Measurements from ENCODE around the gene TEAD4. TPM values are rescaled to one million over a fixed set of nuclear protein-coding genes. Genes with fewer than 3 reads are reported as not detected.

TEAD4 gene
- total RNA-seq, 1 donor, result 15.2 TPM

DNA sequence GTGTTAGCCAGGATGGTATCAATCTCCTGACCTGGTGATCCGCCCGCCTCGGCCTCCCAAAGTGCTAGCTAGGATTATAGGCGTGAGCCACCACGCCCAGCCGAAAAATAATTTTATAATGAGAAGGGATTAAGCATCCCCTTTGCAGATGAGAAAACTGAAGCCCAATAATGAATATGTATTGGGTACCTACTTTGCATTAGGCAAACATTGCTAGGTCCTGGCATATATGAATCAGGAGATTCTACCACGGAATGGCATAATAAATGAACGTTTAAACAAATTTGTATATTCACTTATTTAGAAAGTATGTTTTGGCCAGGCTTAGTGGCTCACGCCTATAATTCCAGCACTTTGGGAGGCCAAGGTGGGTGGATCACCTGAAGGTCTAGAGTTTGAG, 36.1 kb upstream of the TEAD4 start:
- H3K9me3 ChIP-seq (ENCODE audit: low read depth, low read length), result no peaks in the 10 kb centered on the region
- peak; percentile 47 for DNase-seq (ENCODE audit: insufficient read length, low spot score, missing footprints)
- peaks cover 14% of the 10 kb centered on the region for H3K79me2 ChIP-seq (ENCODE audit: insufficient read depth, low read length)
- H4K20me1 ChIP-seq (ENCODE audit: insufficient read depth, low read length), result peaks cover 2% of the 10 kb centered on the region
- peaks cover 33% of the 10 kb centered on the region for H3K36me3 ChIP-seq (ENCODE audit: insufficient read depth, low read length)
- H3K4me3 ChIP-seq (ENCODE audit: insufficient read depth, low read length), result no peak overlapping the region
- H3K4me2 ChIP-seq (ENCODE audit: insufficient read depth, low read length), result no peak overlapping the region
- no peak overlapping the region for H3K27ac ChIP-seq (ENCODE audit: low read depth, low read length)
- H3K27me3 ChIP-seq (ENCODE audit: insufficient read depth, low read length), result no peaks in the 10 kb centered on the region
- peaks cover 11% of the 10 kb centered on the region for H3K4me1 ChIP-seq (ENCODE audit: insufficient read depth, low read length)
- no peak overlapping the region for H2AFZ ChIP-seq (ENCODE audit: low read length)
- TF ChIP-seq, protein P1, sequence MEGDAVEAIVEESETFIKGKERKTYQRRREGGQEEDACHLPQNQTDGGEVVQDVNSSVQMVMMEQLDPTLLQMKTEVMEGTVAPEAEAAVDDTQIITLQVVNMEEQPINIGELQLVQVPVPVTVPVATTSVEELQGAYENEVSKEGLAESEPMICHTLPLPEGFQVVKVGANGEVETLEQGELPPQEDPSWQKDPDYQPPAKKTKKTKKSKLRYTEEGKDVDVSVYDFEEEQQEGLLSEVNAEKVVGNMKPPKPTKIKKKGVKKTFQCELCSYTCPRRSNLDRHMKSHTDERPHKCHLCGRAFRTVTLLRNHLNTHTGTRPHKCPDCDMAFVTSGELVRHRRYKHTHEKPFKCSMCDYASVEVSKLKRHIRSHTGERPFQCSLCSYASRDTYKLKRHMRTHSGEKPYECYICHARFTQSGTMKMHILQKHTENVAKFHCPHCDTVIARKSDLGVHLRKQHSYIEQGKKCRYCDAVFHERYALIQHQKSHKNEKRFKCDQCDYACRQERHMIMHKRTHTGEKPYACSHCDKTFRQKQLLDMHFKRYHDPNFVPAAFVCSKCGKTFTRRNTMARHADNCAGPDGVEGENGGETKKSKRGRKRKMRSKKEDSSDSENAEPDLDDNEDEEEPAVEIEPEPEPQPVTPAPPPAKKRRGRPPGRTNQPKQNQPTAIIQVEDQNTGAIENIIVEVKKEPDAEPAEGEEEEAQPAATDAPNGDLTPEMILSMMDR (IDR thresholded peaks at IDR 0.05; ENCODE audit: extremely low read depth, low read depth, low read length), result no peak

DNA sequence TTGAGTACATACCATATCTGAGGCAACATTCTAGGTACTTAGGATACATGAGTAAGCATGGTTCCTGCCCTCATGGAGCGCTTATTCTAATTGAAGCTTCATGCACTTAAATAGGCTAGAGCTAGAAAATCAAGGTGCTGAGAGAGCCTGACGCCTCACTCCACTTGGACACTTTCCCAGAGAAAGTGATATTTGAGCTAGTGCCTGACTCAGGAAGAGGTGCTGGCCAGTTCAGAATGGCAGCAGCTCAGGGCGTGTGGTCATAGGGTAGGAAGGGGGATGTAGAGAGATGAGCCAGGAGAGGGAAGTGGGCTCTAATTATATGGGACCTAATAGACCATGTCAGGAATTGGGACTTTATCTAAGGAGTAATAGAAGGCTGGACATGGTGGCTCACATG, 35.2 kb upstream of the TEAD4 start:
- peak; percentile 77 for DNase-seq (ENCODE audit: insufficient read length, low spot score, missing footprints)
- Histone ChIP-seq H3K4me1 (ENCODE audit: insufficient read depth, low read length) (peaks cover 11% of the 10 kb centered on the region), H3K4me3 (ENCODE audit: insufficient read depth, low read length) (no peak overlapping the region)

DNA sequence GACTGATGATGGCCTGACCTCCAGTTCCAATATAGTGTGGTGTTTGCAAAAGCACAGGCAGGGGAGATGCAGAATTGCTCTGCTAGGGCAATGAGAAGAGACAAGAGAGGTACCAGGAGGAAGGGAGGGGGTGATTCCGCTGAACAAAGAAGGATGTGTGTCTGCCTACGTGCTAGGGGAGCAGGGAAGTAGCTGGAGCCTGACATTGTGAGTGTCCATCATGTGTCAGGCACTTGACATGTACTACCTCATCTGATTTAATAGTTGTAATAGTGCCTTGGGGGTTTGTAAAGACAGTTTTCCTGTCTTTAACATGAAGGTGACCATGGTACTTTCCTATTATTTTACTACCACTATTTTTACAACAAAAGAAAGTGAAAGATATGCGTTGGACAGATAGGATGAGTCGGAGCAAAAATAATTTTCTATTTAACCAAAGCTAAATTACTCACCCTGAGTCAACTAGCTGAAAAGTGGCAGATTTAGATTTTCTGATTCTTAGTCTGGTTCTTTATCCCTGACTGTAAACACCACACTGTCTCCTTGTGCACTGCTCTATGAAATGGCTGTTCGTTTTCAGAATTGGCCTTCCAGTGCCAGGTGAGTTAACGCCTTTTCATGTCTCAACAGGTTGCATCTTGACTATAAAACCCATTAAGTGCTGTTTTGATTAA, 33.7 kb upstream of the TEAD4 start:
- Histone ChIP-seq H3K79me2 (ENCODE audit: insufficient read depth, low read length) (peaks cover 7% of the 10 kb centered on the region), H3K27ac (ENCODE audit: low read depth, low read length) (peak overlapping the region; percentile 36), H3K9me3 (ENCODE audit: low read depth, low read length) (no peaks in the 10 kb centered on the region), H2AFZ (ENCODE audit: low read length) (no peak overlapping the region), H3K36me3 (ENCODE audit: insufficient read depth, low read length) (peaks cover 37% of the 10 kb centered on the region), H3K4me3 (ENCODE audit: insufficient read depth, low read length) (no peak overlapping the region), H4K20me1 (ENCODE audit: insufficient read depth, low read length) (peaks cover 2% of the 10 kb centered on the region), H3K4me2 (ENCODE audit: insufficient read depth, low read length) (peak overlapping the region; percentile 68), H3K4me1 (ENCODE audit: insufficient read depth, low read length) (peaks cover 11% of the 10 kb centered on the region), H3K27me3 (ENCODE audit: insufficient read depth, low read length) (no peaks in the 10 kb centered on the region)
- TF ChIP-seq, protein P1 (IDR thresholded peaks at IDR 0.05; ENCODE audit: extremely low read depth, low read depth, low read length), result no peak
- DNase-seq (ENCODE audit: insufficient read length, low spot score, missing footprints), result peak; percentile 47

More for the DNA sequence above, 35.2 kb upstream of the TEAD4 start:
- no peak overlapping the region for H2AFZ ChIP-seq (ENCODE audit: low read length)
- H4K20me1 ChIP-seq (ENCODE audit: insufficient read depth, low read length), result peaks cover 2% of the 10 kb centered on the region
- no peaks in the 10 kb centered on the region for H3K27me3 ChIP-seq (ENCODE audit: insufficient read depth, low read length)
- H3K27ac ChIP-seq (ENCODE audit: low read depth, low read length), result no peak overlapping the region
- TF ChIP-seq, protein P1 (IDR thresholded peaks at IDR 0.05; ENCODE audit: extremely low read depth, low read depth, low read length), result no peak
- peaks cover 10% of the 10 kb centered on the region for H3K79me2 ChIP-seq (ENCODE audit: insufficient read depth, low read length)
- no peaks in the 10 kb centered on the region for H3K9me3 ChIP-seq (ENCODE audit: low read depth, low read length)
- no peak overlapping the region for H3K4me2 ChIP-seq (ENCODE audit: insufficient read depth, low read length)
- H3K36me3 ChIP-seq (ENCODE audit: insufficient read depth, low read length), result peaks cover 33% of the 10 kb centered on the region

DNA sequence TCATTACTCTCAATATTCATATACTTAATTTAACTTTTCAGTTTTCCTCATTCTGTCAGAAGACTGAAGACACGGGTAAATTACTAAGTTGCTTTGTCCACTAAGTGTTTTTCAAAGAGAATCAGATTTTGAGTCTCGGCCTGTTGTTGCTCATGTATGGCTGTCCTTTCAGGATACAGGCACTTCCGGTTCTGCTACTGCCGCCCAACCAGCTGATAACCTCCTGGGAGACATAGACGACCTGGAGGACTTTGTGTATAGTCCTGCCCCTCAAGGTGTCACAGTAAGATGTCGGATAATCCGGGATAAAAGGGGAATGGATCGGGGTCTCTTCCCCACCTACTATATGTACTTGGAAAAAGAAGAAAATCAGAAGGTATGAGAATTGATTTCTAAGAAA, 28.3 kb upstream of the TEAD4 start:
- H3K4me1 ChIP-seq (ENCODE audit: insufficient read depth, low read length), result peaks cover 3% of the 10 kb centered on the region
- peaks cover 61% of the 10 kb centered on the region for H3K36me3 ChIP-seq (ENCODE audit: insufficient read depth, low read length)
- TF ChIP-seq, protein P1 (IDR thresholded peaks at IDR 0.05; ENCODE audit: extremely low read depth, low read depth, low read length), result no peak
- H2AFZ ChIP-seq (ENCODE audit: low read length), result no peak overlapping the region
- no peaks in the 10 kb centered on the region for H3K27me3 ChIP-seq (ENCODE audit: insufficient read depth, low read length)
- H3K4me2 ChIP-seq (ENCODE audit: insufficient read depth, low read length), result no peak overlapping the region
- peaks cover 3% of the 10 kb centered on the region for H3K79me2 ChIP-seq (ENCODE audit: insufficient read depth, low read length)
- no peak overlapping the region for H3K27ac ChIP-seq (ENCODE audit: low read depth, low read length)
- no peak overlapping the region for H3K4me3 ChIP-seq (ENCODE audit: insufficient read depth, low read length)
- no peaks in the 10 kb centered on the region for H4K20me1 ChIP-seq (ENCODE audit: insufficient read depth, low read length)
- no peaks in the 10 kb centered on the region for H3K9me3 ChIP-seq (ENCODE audit: low read depth, low read length)
- no peak for DNase-seq (ENCODE audit: insufficient read length, low spot score, missing footprints)

Measured in osteoblast (primary cell).